NCI-H69 (cell line): ENCODE data around the gene CELA2B.
"Not testable (repeated sequence)": the region's sequence is repeated elsewhere in the genome, so short reads cannot be mapped to it uniquely, and the experiment has no call there.

Experiments used
- DNase-seq: peaks from one replicate; lab custom pipeline; 2025; lab: John Stamatoyannopoulos, UW

The CELA2B gene

DNA sequence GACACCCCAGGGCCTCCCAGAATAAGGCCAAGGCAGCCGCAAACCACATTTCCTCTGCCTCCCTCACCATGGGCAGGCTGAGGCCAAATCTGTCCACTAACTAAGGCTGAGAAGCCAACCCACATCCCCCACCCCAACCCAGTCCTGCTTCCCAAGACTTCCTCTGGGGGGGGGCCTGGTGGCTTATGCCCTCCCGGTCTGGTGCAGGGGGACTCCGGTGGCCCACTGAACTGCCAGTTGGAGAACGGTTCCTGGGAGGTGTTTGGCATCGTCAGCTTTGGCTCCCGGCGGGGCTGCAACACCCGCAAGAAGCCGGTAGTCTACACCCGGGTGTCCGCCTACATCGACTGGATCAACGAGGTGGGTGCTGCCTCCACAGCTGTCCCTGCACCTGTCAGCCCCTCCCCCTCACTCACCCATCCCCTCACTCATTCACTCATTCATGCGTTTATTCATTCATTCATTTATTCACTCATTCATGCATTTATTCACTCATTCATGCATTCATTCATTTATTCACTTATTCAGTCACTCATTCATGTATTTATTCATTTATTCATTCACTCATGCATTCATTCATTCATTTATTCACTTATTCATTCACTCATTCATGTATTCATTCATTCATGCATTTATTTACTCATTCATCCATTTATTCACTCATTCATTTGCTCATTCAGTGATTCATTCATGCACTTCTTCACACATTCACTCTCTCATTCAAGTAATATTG lies 30.3 kb upstream of the CELA2B start:
- DNase-seq, result no peak

DNA sequence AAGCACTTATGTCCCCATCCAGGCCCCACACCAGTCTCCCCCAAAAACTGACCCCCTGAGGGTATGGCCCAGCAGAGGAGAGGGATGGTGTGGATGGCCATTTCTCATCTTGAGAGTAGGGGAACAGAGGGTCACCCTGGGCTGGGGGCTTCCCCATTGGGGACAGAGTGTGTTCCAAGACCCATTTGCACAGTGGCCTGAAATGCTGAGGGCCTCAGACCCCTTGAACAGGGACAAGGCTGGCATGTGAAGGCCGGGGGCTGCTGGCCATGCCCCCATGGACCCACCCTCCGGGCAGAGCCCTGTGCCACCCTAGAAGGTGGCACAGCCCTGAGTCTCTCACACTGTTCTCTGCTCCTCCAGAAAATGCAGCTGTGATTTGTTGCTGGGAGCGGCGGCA lies 29.7 kb upstream of the CELA2B start:
- DNase-seq, result no peak

DNA sequence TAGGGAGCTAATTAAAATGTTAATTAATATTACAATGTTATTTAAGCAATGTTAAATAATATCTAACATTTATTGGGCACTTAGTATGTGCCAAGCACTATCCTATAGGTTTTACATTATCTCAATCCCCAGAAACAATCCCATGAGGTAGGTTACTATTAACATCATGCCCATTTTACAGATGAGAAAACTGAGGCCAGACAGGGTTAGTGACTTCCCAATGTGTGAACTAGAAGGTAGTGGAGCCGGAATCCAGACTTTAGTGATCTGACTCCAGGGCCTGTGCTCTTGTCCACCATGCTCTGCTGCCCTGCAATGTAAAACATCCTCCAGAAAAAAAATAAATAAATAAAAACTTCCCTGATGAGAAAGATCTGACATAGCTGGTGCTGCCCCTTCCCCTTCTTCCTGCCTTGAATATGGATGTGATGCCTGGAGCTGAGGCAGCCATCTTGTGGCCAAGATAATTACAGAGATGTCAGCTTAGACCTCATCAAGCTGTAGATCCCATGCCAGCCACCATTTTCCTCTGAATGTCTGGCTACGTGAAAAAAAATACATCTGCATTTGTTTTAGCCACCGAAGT lies 26.9 kb upstream of the CELA2B start:
- no peak for DNase-seq

- no peak for DNase-seq
These were observed 26.3 kb upstream of the CELA2B start for GRCh38 chr1:15449567-15449966.

DNA sequence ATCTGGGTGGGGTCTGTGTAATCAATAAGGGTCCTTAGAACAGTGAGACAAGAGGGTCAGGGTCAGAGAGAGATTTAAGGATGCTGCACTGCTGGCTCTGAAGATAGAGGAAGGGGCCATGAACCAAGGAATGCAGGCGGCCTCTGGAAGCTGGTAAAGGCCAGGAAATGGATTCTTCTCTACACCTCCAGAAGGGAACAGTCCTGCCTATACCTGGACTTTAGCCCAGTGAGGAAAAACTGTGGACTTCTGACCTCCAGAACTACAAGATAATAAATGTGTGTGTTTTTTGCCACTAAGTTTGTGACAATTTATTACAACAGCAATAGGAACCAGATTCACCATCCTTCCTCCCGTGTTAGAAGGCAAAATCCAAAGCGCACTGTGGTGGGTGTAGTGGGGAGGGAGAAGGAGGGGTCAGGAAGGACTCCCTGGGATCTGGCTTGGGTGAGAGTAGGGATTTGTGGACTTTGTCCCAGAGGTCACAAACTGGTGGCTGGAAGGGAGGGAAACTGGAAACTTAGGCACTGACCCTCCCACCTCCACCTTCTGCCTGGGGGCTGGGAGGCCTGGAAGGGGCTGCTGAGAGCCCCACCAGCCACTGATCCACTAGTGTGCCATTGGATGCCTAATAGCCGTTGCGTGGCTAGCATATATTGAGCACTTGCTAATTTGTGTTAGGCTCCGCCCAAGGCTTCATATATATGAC lies 24.7 kb upstream of the CELA2B start:
- no peak for DNase-seq

GRCh38 chr1:15452216-15452615 lies 23.7 kb upstream of the CELA2B start:
- DNase-seq, result no peak

- no peak for DNase-seq
These were observed 22.9 kb upstream of the CELA2B start for GRCh38 chr1:15452866-15453571.

- no peak for DNase-seq
These were observed 22.2 kb upstream of the CELA2B start for GRCh38 chr1:15453734-15454133.

DNA sequence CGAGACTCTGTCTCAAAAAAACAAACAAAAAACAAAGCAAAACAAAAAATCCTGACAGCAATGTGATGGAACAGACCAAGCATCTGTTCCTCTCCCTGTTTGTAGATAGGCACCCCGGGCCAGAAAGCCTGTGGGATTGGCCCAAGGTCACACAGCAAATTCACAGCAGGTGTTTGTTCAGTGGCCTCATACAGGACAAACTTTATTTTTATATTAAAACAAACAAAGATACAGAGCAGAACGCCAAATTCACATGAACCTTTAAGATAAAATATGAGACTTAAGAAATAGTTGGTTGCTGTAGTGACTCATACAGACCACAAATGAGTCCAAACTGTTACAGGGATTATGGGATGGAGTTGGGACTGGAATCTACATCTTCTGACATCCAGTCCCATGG lies 21.6 kb upstream of the CELA2B start:
- no peak for DNase-seq

- no peak for DNase-seq
These were observed 20.4 kb upstream of the CELA2B start for GRCh38 chr1:15455522-15455921.

DNA sequence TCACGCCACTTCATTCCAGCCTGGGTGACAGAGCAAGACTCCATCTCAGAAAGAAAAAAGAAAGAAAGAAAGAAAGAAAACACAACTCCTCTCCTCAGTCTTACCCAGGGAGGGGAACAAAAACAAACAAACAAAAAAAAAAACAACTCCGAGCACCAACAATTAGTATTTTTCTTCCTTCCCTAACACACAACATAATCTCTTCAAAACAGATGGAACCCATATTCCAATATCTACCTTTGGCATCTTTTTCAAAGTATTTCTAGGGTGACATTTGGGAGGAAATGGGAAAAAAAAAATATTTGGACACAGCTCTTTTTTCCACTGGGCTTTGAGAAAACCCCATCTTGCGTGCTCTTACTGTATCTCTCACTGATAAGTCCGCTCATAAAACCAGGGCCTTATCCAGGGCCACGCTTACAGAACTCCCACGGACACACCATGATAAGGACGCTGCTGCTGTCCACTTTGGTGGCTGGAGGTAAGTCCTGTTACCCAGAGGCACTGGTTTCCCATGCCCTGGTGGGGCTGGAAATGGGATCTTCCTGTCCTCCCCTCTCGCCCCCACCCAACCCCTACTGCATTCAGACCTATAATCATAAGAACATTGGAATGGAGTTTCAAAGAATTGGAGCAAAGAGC lies 19.5 kb upstream of the CELA2B start, which contains the start of gene CELA2A:
CELA2A (plus strand) TSS at position 420 of the 642 bp plus-strand sequence; CDS start at position 442, 22 bp downstream.
- DNase-seq, result no peak

DNA sequence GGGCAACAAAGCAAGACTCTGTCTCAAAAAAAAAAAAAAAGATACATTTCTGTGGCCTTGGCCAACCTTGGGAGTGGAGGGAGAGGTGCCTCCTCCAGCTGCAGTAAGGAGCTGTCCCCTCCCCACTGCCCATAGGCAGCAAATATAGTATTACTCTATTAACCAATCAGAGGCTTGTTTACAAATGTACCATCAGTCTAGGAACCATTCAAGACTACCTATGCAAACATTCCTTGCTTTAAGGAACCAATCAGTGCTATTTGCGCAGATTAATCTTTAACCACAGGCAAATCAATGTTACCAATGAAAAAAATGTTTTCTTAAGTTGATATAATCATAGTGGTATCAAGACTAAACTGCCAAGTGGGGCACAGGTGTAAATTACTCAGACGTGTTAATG lies 18.3 kb upstream of the CELA2B start:
- DNase-seq, result no peak

DNA sequence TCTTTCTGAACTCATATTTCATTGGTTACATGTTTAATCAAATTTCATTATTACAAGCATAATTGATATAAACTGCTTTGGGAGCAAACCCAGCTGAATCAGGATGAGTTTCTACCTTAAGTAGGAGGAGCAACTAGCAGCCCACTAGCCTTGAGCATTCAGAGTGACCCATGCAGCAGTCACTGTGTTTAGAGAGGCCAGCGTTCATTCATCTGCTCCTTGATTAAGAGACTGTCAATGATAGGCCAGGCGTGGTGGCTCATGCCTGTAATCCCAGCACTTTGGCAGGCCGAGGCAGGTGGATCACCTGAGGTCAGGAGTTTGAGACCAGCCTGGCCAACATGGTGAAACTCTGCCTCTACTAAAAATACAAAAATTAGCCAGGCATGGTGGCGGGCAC lies 17.5 kb upstream of the CELA2B start:
- DNase-seq, result not testable (repeated sequence)

- DNase-seq, result peak; percentile 70
These were observed 15.9 kb upstream of the CELA2B start for GRCh38 chr1:15459771-15460707.

DNA sequence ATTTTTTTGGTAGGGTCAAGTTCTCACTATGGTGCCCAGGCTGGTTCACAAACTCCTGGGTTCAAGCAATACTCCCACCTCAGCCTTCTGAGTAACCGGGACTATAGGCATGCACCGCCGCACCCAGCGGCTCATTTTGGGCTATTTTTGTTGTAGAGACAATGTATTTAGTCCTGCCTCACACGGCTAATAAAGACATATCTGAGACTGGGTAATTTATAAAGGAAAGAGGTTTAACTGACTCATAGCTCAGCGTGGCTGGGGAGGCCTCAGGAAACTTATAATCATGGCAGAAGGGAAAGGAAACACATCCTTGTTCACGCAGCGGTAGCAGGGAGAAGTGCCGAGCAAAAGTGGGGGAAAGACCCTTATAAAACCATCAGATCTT lies 15.2 kb upstream of the CELA2B start:
- DNase-seq, result no peak

GRCh38 chr1:15463064-15463800 lies 12.7 kb upstream of the CELA2B start:
- peak; percentile 12 for DNase-seq

GRCh38 chr1:15463926-15464322 lies 12.0 kb upstream of the CELA2B start:
- DNase-seq, result not testable (repeated sequence)

- DNase-seq, result no peak
These were observed 10.2 kb upstream of the CELA2B start for GRCh38 chr1:15465674-15466073.

- not testable (repeated sequence) for DNase-seq
These were observed 8.8 kb upstream of the CELA2B start for GRCh38 chr1:15466955-15467625.

DNA sequence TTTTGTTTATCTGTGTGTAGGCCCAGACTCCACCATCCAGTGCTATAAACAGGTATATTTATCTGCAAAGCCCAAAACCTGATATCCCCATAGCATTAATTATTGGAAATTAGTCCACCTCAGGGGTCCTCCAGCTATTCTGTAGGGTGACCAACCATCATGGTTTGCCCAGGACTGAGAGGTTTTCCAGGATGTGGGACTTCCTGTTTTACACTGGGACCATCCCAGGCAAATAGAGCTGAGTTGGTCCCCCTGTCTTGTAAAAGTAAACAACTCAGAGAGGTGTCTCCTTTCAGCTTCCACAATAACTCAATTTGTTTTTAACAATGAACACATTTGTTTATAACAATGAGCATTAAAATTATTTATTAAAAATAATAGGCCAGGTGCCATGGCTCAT lies 7.8 kb upstream of the CELA2B start:
- DNase-seq, result no peak
